Neural progenitor cell (in vitro differentiated cells): ENCODE results near the gene DESI2. TPM values are rescaled to one million over a fixed set of nuclear protein-coding genes. Genes with fewer than 3 reads are reported as not detected.

Source experiments
- DNase-seq: peaks from one replicate; pipeline ENCODE4 v3.0.0-alpha.2; 2016; ENCODE audit warnings: low spot score
- H2AFZ ChIP-seq: fragments of 200-600 bp; sonication (generic); replicated peaks from 2 replicates; pipeline ENCODE4 v1.6.1; 2016; ENCODE audit warnings: antibody characterized with exemption
- H3F3A ChIP-seq: fragments of 200-600 bp; sonication (generic); 2 replicates; pipeline ENCODE4 v1.6.1; 2016; ENCODE audit warnings: antibody characterized with exemption, low read depth
- H3K27ac ChIP-seq: fragments of 200-600 bp; sonication (generic); 2 replicates; pipeline ENCODE4 v1.5.1; 2016; ENCODE audit warnings: mild to moderate bottlenecking
- H3K27me3 ChIP-seq: fragments of 200-600 bp; sonication (generic); 2 replicates; pipeline ENCODE4 v1.6.1; 2016; ENCODE audit warnings: mild to moderate bottlenecking, moderate library complexity
- H3K36me3 ChIP-seq: fragments of 200-600 bp; sonication (generic); 2 replicates; pipeline ENCODE4 v1.5.1; 2016
- H3K4me1 ChIP-seq: fragments of 200-600 bp; sonication (generic); 2 replicates; pipeline ENCODE4 v1.6.1; 2016; ENCODE audit warnings: mixed run types
- H3K4me2 ChIP-seq: fragments of 200-600 bp; sonication (generic); 2 replicates; pipeline ENCODE4 v1.6.1; 2016
- H3K4me3 ChIP-seq: fragments of 200-600 bp; sonication (generic); 2 replicates; pipeline ENCODE4 v1.5.1; 2016
- H3K79me2 ChIP-seq: fragments of 200-600 bp; sonication (generic); 2 replicates; pipeline ENCODE4 v1.6.1; 2016; ENCODE audit warnings: low read depth
- H3K9ac ChIP-seq: fragments of 200-600 bp; sonication (generic); 2 replicates; pipeline ENCODE4 v1.6.1; 2016
- H3K9me3 ChIP-seq: fragments of 200-600 bp; sonication (generic); 2 replicates; pipeline ENCODE4 v1.5.1; 2016; ENCODE audit warnings: low read depth
- H4K20me1 ChIP-seq: fragments of 200-600 bp; sonication (generic); 2 replicates; pipeline ENCODE4 v1.6.1; 2016; ENCODE audit warnings: low read depth
- H3K27ac Mint-ChIP-seq: 3 replicates; pipeline ENCODE4 v1.8.0; 2021; ENCODE audit warnings: mixed read lengths
- H3K27me3 Mint-ChIP-seq: 2 replicates; pipeline ENCODE4 v1.8.0; 2022; ENCODE audit warnings: low read depth, mild to moderate bottlenecking, inconsistent platforms, moderate library complexity, mixed read lengths; ENCODE audit not compliant: insufficient read depth
- H3K36me3 Mint-ChIP-seq: 3 replicates; pipeline ENCODE4 v1.8.0; 2021; ENCODE audit warnings: mixed read lengths
- H3K4me1 Mint-ChIP-seq: 3 replicates; pipeline ENCODE4 v1.8.0; 2021; ENCODE audit warnings: mixed read lengths
- H3K4me3 Mint-ChIP-seq: 3 replicates; pipeline ENCODE4 v1.8.0; 2021; ENCODE audit warnings: mild to moderate bottlenecking, moderate library complexity, mixed read lengths
- H3K9me3 Mint-ChIP-seq: 3 replicates; pipeline ENCODE4 v1.8.0; 2020; ENCODE audit warnings: mixed read lengths
- EZH2 ChIP-seq: fragments of 200-600 bp; sonication (generic); IDR thresholded peaks from 2 replicates; pipeline ENCODE4 v1.6.1; 2017; ENCODE audit warnings: antibody characterized with exemption, mild to moderate bottlenecking, moderate library complexity
- EZH2phosphoT487 ChIP-seq: fragments of 200-600 bp; sonication (generic); IDR thresholded peaks from 2 replicates; pipeline ENCODE4 v1.6.1; 2017; ENCODE audit warnings: antibody characterized with exemption
- total RNA-seq: library from RNA; depleted of rRNA; stranded (reverse); fragments of >200 nt; gene quantifications from 2 replicates; pipeline ENCODE4 v1.2.3, GENCODE V29; 2015; ENCODE audit warnings: low replicate concordance
- TF ChIP-seq, protein P1 (sequence below): fragments of 200-600 bp; sonication (generic); IDR thresholded peaks from 2 replicates; pipeline ENCODE4 v1.5.1; 2017; ENCODE audit warnings: antibody characterized with exemption, mild to moderate bottlenecking

The DESI2 gene
- total RNA-seq, 1 donor from 2014 or later = 110 TPM

DNA sequence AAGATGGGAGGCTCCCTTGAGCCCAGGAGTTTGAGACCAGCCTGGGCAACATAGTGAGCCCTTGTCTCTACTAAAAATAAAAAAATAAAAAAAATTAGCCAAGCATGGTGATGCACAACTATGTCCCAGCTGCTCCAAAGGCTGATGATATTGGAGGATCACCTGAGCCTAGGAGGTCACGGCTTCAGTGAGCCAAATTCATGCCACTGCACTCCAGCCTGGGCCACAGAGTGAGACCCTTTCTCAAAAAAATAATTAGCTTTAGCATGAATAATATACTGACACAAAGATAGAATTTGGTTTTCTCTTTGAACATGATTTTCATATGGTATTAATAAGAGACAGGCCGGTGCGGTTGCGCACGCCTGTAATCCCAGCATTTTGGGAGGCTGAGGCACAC, 88.8 kb downstream of the DESI2 start:
- no peaks in the 10 kb centered on the region for H4K20me1 ChIP-seq
- H3K36me3 Mint-ChIP-seq = no peaks in the 10 kb centered on the region
- no peaks in the 10 kb centered on the region for H3K4me1 Mint-ChIP-seq
- H3K27me3 Mint-ChIP-seq = no peaks in the 10 kb centered on the region
- H3K4me3 Mint-ChIP-seq = no peak overlapping the region
- H3K27me3 ChIP-seq = no peaks in the 10 kb centered on the region
- H3K9me3 ChIP-seq = no peaks in the 10 kb centered on the region
- H3K4me3 ChIP-seq = no peak overlapping the region
- no peak overlapping the region for H3K4me2 ChIP-seq
- no peak overlapping the region for H3K27ac ChIP-seq
- no peak for DNase-seq
- H3K4me1 ChIP-seq = no peaks in the 10 kb centered on the region
- H3K27ac Mint-ChIP-seq = no peak overlapping the region
- H2AFZ ChIP-seq = no peak overlapping the region
- no peaks in the 10 kb centered on the region for H3F3A ChIP-seq
- H3K36me3 ChIP-seq = no peaks in the 10 kb centered on the region
- H3K9me3 Mint-ChIP-seq = peaks cover 5% of the 10 kb centered on the region
- TF ChIP-seq, protein P1, sequence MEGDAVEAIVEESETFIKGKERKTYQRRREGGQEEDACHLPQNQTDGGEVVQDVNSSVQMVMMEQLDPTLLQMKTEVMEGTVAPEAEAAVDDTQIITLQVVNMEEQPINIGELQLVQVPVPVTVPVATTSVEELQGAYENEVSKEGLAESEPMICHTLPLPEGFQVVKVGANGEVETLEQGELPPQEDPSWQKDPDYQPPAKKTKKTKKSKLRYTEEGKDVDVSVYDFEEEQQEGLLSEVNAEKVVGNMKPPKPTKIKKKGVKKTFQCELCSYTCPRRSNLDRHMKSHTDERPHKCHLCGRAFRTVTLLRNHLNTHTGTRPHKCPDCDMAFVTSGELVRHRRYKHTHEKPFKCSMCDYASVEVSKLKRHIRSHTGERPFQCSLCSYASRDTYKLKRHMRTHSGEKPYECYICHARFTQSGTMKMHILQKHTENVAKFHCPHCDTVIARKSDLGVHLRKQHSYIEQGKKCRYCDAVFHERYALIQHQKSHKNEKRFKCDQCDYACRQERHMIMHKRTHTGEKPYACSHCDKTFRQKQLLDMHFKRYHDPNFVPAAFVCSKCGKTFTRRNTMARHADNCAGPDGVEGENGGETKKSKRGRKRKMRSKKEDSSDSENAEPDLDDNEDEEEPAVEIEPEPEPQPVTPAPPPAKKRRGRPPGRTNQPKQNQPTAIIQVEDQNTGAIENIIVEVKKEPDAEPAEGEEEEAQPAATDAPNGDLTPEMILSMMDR = no peak
- TF ChIP-seq EZH2phosphoT487 (no peak), EZH2 (no peak)
- no peaks in the 10 kb centered on the region for H3K79me2 ChIP-seq
- H3K9ac ChIP-seq = no peak overlapping the region

DNA sequence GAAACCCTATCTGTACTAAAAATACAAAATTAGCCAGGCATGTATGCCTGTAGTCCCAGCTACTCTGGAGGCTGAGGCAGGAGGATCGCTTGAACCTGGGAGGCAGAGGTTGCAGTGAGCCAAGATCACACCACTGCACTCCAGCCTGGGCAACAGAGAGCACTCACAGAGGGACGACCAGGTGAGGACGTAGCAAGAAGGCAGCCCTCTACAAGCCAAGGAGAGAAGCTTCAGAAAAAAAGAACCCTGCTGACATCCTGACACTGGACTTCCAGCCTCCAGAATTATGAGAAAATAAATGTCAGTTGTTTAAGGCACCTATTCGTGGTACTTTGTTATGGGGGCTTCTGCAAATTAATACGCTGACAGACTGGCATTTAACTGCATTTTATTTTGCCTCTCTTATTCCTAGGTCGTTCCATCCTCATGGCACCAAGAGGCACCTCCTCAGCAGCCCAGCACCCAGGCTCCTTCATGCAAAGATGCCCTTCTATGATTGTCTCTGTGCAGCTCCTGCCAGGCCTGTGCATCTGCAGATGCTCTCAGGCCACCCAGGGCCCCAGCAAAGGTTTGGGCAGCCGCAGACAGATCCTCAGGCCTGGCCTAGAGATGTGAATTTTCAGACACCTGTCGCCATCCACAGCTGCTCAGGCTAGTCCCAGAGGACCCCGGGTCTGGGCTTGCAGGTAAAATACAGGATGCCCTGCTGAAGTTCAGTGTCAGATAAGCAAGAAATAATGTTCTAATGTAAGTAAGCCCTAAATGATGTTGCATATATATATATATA, 96.5 kb downstream of the DESI2 start:
- Histone ChIP-seq H3K4me3 (no peak overlapping the region), H3K79me2 (no peaks in the 10 kb centered on the region), H3K27ac (no peak overlapping the region), H3K9ac (no peak overlapping the region), H3K27me3 (no peaks in the 10 kb centered on the region), H4K20me1 (no peaks in the 10 kb centered on the region), H2AFZ (no peak overlapping the region), H3F3A (no peaks in the 10 kb centered on the region), H3K4me1 (no peaks in the 10 kb centered on the region), H3K36me3 (no peaks in the 10 kb centered on the region), H3K4me2 (no peak overlapping the region), H3K9me3 (no peaks in the 10 kb centered on the region)
- H3K9me3 Mint-ChIP-seq = no peaks in the 10 kb centered on the region
- no peaks in the 10 kb centered on the region for H3K36me3 Mint-ChIP-seq
- no peak for TF ChIP-seq EZH2
- TF ChIP-seq EZH2phosphoT487 = no peak
- TF ChIP-seq, protein P1 = no peak
- no peak overlapping the region for H3K4me3 Mint-ChIP-seq
- DNase-seq = no peak
- H3K27ac Mint-ChIP-seq = no peak overlapping the region
- peaks cover 2% of the 10 kb centered on the region for H3K4me1 Mint-ChIP-seq
- H3K27me3 Mint-ChIP-seq = peaks cover 3% of the 10 kb centered on the region

DNA sequence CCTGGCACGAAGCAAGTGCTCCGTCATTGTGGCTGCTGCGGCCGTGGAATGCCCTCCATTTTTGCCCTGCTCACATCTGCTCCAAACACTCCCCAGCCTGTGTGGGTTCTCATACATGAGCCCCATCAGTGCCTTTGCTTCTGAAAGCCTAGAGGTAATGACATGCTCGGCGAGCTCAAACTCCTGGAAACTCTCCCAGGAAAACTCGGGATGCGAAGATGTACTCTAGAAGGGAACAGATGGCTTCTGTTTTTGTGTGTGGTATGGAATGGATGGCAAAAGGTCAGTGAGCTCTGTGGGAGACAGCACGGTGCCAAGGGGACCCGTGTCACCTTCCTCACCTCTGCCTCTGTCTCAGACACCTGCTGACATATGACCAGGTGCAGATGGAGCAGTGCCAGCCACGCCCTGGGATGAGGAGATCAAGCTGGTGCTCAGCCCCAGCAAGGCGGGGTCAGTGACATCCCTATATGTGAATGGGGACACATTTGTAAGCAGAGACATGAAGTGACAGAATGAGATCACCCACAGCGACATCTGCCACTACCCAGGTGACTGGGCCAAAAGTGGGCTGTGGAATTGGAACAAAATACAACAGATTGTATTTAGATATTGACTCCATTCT, 98.5 kb downstream of the DESI2 start:
- Mint-ChIP-seq H3K27me3 (peaks cover 3% of the 10 kb centered on the region), H3K4me1 (peaks cover 5% of the 10 kb centered on the region), H3K4me3 (no peak overlapping the region), H3K27ac (no peak overlapping the region), H3K36me3 (no peaks in the 10 kb centered on the region), H3K9me3 (no peaks in the 10 kb centered on the region)
- Histone ChIP-seq H3K4me1 (no peaks in the 10 kb centered on the region), H3K27me3 (no peaks in the 10 kb centered on the region), H3K4me3 (no peak overlapping the region), H2AFZ (no peak overlapping the region), H3K4me2 (no peak overlapping the region), H3K27ac (no peak overlapping the region), H3K79me2 (no peaks in the 10 kb centered on the region), H3K36me3 (no peaks in the 10 kb centered on the region), H3F3A (peaks cover 7% of the 10 kb centered on the region), H3K9me3 (no peaks in the 10 kb centered on the region), H3K9ac (no peak overlapping the region), H4K20me1 (no peaks in the 10 kb centered on the region)
- no peak for DNase-seq
- TF ChIP-seq, protein P1 = no peak
- TF ChIP-seq EZH2 = no peak
- TF ChIP-seq EZH2phosphoT487 = no peak
